Nucleus accumbens (tissue), 56 donors: ENCODE results near the gene CWC27.

Experiments used
- DNase-seq, 56 donors: peaks; one replicate each; lab custom pipeline; 2025; lab: John Stamatoyannopoulos, UW

CWC27 gene

DNA sequence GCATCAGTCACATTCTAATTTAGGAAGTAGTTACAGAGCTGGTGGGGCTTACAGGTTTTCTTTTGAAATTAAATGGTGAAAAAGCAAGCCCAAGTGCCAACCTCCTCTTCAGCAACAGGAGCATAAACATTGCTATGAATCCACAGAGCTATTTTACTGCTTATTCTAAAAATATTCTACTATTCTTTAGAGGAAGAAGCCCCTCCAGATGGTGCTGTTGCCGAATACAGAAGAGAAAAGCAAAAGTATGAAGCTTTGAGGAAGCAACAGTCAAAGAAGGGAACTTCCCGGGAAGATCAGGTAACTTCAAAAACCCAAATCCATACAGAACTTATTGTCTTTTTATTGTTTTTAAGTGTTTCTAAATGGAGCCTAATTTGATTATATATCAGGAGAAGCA is 202.8 kb downstream of the CWC27 start:
- no peak for DNase-seq

DNA sequence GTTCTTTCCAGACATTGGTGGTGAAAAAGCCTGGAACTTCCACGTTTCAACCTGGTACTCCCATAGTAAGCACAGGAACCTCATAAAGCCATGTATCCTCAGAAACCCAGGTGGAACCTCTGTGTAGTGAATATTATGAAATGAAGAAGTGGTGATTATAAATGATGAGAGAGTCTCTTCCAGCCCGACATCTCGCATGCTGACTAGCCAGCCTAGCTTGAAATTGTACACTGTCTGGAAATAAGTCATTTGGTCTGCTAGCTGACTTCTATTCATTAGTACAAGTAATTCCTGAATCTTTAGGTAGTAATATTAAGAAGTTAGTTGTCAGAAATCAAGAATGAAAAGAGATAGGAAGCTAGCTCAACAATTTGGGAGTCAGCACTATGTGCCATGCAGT is 203.3 kb downstream of the CWC27 start:
- no peak for DNase-seq

DNA sequence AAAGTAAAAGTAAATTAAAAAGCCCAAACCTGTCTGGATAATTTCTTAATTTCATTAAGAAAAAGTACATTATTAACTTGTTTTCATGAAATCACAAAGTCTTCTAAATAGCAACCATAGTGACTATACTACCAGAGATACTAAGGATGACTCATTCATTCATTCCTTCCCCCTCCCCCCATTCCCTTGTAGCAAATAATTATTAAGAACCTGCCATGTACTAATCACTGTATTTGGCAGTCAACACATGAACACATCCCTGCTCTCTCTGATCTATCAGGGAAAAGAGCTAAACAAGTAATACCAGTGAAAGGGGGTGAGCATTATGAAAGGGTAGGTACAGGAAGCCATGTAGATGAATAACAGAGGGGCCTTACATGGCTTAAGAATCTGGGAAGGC is 203.9 kb downstream of the CWC27 start:
- no peak for DNase-seq

DNA sequence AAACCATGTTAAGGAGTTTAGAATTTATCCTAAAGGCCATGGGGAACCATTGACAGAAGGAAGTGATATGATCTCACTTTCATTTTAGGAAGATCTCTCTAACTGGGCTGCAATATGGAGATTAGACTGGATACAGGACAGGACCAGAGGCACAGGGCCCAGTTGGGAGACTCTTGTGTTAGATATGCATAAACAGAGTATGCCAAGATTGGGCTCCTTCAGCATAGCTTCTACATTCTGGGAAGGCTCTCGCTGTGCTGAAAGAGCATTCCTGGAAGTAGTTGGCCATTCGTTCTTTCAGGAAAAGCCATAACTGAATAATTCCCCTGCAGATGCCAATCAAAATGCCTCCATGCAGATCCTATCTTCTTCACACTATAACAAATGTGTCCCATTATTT is 204.5 kb downstream of the CWC27 start:
- no peak for DNase-seq

DNA sequence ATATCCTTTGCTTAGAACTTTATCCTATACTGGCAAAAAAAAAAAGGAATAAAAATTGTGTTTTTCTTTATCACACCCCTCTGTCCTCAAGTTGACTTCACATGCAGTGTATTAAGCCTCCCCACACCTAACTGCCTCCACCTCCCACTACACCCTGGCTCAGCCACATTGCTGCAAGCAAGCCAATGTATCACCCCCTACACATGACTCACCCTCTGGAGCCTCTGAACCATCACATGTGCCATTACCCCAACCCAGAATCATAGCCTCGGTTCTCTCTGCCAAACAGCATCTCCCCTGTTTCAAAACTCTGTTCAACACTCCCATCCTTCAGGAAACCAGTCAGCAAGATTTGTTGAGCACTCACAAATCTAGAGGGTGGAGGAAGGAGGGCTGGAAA is 209.0 kb downstream of the CWC27 start:
- no peak for DNase-seq

DNA sequence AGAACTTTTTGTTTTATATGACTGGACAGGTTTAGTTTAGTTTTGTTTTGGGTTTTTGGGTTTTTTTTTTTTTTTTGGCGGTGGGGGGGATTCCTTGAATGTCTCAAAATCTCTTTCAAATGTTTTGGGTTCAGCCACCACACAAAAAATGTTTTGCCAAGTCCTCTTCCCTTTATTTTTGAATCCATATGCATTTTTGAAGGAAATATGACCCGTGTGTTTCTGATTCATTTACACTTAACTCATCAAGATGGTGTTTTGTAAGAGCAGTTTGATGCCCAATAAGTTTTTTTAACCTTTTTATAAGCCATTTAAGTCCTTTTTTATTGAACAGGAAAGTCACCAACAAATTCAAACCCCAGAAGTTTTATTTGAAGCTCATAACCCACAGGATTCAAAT is 209.8 kb downstream of the CWC27 start:
- no peak for DNase-seq

GRCh38 chr5:64979531-64979930 is 210.8 kb downstream of the CWC27 start:
- no peak for DNase-seq

DNA sequence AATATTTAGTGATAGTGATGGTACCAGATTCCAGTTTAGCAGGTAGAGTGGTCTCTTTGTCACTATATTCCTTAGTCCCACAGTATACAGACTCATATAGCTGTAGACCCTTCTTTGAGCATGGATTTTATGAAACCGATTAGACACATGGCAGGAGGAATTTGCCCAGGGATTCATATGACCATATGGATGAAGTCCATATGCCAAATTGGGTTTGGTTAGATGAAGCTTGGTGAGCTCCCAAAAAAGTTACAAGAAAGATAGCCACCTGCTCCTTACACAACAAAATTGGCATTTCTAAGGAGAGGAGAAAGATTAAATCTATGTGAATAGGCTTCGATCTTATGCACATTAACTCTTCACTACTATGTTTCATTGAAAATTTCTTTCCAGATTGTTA is 211.4 kb downstream of the CWC27 start:
- no peak for DNase-seq

- no peak for DNase-seq
Measured at GRCh38 chr5:64987768-64988167, 219.0 kb downstream of the CWC27 start.

DNA sequence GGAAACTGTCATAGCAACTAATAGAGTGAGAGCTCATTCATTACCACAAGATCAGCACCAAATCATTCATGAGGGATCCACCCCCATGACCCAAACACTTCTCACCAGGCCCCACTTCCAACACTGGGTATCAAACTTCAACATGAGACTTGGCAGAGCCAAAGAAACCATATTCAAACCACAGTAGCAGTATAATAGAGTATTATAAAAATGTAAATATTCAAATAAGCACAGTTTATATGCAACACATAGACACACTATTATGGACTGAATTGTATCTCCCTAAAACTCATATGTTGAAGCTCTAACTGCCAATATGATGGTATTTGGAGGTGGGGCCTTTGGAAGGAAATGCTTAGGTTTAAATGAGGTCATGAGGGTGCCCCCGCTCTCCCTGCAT is 240.5 kb downstream of the CWC27 start:
- no peak for DNase-seq

GRCh38 chr5:65010841-65011240 is 242.1 kb downstream of the CWC27 start:
- DNase-seq = no peak

DNA sequence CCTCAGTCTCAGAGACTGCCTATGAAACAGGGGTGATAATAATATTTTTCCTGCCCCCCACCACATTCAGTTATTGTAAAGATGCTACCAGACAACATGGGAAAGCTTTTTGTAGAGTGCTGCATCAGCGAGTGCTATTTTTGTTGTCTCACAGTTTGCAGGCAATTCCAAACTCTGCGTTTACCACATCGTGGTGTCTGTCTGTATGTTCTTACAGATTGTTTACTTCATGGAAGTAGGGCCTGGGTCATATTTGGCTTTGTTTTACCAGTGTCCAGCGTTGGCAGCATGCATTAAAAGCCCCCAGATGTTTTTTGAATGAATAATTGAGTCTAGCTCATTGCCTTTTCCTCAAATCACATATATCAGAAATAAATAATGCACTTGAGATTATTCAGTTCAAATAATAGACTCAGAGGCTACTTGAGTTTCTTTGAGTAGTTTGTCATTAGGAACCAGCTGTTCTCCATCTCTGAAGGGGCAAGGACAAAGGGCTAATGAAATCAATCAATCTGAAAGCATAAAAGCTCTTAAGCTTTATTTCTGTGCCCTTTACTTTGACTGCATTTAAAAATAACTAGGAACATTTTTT is 243.7 kb downstream of the CWC27 start:
- no peak for DNase-seq

GRCh38 chr5:65013166-65013565 is 244.4 kb downstream of the CWC27 start:
- no peak for DNase-seq

GRCh38 chr5:65014769-65015168 is 246.0 kb downstream of the CWC27 start:
- DNase-seq = no peak

GRCh38 chr5:65015767-65016166 is 247.0 kb downstream of the CWC27 start:
- DNase-seq = no peak

- DNase-seq = no peak
Measured at GRCh38 chr5:65017636-65018035, 248.9 kb downstream of the CWC27 start.

GRCh38 chr5:65018763-65019162 is 250.0 kb downstream of the CWC27 start:
- no peak for DNase-seq

DNA sequence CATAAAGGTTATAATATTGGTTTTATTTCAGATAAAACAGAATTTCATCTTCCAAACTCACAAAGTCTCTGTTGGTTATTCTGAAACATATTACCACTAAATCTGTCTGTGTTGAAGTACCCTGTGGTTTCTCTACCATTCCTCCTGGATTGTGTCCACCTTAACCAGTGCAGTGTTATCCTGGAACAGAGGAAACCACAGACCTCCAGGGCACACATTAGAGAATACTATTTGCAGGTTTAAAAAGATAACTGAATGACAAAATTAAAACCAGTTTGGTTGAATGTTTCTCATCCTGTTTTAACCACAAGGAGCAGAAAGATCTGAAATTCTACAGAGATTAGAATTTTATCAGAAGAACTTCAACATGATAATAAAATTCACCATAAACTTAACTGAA is 251.8 kb downstream of the CWC27 start:
- DNase-seq = no peak

DNA sequence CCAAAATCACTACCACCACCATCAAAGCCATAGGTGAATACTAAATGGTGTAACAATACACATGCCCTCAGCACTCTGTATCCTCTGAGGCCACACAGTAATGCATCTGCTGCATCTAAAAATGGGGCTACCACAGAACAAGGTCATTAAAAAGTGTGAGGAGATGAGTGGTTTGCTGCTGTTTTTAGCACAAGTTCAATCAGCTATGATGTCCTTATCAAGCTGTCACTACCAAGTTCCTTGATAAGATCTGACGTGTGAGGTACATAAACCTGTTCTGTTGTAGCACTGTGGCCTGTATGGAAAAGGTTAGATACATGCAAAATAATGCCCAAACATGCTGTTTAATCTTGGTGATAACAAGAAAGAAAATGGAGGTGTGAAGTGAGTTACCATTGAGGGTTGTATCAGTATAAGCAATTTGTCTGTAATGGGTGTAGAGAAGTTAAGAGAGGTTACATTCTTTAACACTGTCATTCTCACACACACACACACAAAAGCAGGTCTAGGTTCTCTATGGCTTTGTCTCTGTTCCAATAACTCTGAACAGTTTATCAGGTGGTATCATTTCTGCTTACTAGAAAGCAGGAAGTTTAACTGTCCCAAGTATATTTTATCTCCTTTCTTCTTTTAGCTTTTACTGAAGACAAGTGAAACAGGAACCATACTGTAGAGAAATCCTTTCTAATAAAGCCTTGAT is 252.9 kb downstream of the CWC27 start:
- no peak for DNase-seq

DNA sequence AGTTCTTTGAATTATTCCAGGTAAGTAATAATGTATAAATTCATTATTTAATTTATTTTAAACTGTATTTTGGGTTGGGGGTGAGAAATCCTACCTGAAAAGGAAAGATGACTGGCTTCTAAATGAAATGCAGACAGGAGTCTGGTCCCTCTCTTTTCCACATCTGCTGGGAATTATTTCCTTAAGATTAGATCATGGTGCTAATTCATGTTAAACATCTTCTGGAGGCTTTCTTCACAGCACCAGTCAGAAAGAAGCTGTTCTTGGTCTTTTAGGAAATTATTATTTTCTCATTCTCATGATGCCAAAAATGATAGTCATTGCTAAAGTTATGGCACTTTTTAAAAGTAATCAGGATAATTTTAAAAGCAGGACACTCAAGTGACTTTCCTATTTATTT is 254.2 kb downstream of the CWC27 start:
- no peak for DNase-seq

GRCh38 chr5:65024681-65025080 is 256.0 kb downstream of the CWC27 start:
- DNase-seq = no peak

DNA sequence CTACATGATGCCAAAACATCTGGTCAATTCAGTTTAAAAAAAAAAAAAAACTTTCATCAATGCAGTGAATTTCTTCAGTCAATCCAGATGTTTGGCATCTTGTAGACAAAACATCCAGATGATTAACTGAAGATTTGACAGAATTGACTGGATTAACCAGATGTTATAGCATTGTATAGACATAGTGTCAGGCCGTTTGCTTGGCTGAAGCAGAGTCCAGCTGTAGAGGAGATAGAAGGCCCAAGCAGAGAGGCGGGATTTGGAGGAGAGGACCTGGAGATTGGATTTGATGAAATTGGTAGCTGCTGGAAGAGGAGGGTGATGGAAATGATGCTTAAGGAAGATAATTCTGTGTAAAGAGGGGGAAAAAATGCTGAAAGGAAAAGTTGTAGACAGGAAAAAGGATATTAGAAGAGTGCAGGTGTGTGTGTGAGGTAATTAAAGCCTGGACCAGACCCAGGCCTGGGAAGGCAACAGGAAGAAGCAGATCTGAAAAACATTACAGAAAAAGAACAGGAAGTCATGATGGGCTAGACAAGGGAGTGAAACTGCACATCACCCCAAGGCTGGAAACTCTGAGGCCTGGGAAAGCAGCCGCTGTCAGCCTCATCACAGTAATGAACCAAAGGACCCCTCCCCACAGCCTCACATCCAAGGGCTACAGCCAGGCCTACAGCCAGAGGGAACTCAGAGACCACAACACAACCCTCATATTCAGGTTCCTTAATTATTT is 258.3 kb downstream of the CWC27 start:
- no peak for DNase-seq
